HL-60 (cell line): ENCODE measurements around the gene FLAD1.

Experiments
- DNase-seq, 2 experiments: peaks; one replicate each; pipeline ENCODE4 v3.0.0-alpha.2; 2010 to 2020; ENCODE audit warnings: low read depth in 1 of 2, low spot score in 1 of 2
- H3K27ac ChIP-seq: fragments of 250-450 bp; sonication (Bioruptor Pico); replicated peaks from 2 replicates; pipeline ENCODE4 v1.5.1; 2020; ENCODE audit warnings: mild to moderate bottlenecking, moderate library complexity
- H3K27me3 ChIP-seq: fragments of 250-450 bp; sonication (Bioruptor Pico); 2 replicates; pipeline ENCODE4 v1.5.1; 2021; ENCODE audit warnings: mild to moderate bottlenecking, moderate library complexity; ENCODE audit not compliant: insufficient read depth, poor library complexity, severe bottlenecking
- H3K4me3 ChIP-seq: replicated peaks from 2 replicates; pipeline ENCODE4 v1.5.1; 2011; ENCODE audit warnings: mild to moderate bottlenecking, control low read depth, low read length; ENCODE audit not compliant: insufficient read depth
- GABPA ChIP-seq: IDR thresholded peaks from 2 replicates; pipeline ENCODE4 v1.6.1; 2012; ENCODE audit warnings: low read depth
- POLR2AphosphoS5 ChIP-seq: IDR thresholded peaks from 2 replicates; pipeline ENCODE4 v1.6.1; 2012; ENCODE audit warnings: low read depth
- SPI1 ChIP-seq: IDR thresholded peaks from 2 replicates; pipeline ENCODE4 v1.6.1; 2012; ENCODE audit warnings: low read depth, mild to moderate bottlenecking, borderline replicate concordance
- TF ChIP-seq, protein P1 (sequence below): IDR thresholded peaks from 2 replicates; pipeline ENCODE4 v1.6.1; 2012; ENCODE audit warnings: low read depth; ENCODE audit not compliant: insufficient replicate concordance
- TF ChIP-seq, protein P2 (sequence below): IDR thresholded peaks from one replicate; pipeline ENCODE4 v1.5.1; 2011; ENCODE audit warnings: low read length, control low read depth, inconsistent platforms; ENCODE audit not compliant: insufficient read depth

FLAD1 gene

DNA sequence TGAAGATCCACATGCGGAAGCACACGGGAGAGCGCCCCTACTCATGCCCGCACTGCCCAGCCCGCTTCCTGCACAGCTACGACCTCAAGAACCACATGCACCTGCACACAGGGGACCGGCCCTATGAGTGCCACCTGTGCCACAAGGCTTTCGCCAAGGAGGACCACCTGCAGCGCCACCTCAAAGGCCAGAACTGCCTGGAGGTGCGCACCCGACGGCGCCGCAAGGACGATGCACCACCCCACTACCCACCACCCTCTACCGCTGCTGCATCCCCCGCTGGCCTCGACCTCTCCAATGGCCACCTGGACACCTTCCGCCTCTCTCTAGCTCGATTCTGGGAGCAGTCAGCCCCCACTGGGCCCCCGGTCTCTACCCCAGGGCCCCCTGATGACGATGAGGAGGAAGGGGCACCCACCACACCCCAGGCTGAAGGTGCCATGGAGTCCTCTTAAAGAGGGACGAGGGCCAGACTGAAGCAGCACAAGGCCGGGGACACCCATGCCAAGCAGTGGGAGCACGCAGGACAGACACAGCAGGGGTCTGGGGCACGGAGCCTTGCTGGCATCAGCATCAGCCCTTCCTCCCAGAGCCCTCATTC is 33.2 kb downstream of the FLAD1 start:
- H3K27ac ChIP-seq: no peak overlapping the region; the same call in 1 of the 2 replicates
- H3K27me3 ChIP-seq: no peaks in the 10 kb centered on the region
- H3K4me3 ChIP-seq: no peak overlapping the region
- DNase-seq: peak in 1 of 2 experiments; percentile 28
- peak; percentile 67 for TF ChIP-seq POLR2AphosphoS5
- TF ChIP-seq, protein P1, sequence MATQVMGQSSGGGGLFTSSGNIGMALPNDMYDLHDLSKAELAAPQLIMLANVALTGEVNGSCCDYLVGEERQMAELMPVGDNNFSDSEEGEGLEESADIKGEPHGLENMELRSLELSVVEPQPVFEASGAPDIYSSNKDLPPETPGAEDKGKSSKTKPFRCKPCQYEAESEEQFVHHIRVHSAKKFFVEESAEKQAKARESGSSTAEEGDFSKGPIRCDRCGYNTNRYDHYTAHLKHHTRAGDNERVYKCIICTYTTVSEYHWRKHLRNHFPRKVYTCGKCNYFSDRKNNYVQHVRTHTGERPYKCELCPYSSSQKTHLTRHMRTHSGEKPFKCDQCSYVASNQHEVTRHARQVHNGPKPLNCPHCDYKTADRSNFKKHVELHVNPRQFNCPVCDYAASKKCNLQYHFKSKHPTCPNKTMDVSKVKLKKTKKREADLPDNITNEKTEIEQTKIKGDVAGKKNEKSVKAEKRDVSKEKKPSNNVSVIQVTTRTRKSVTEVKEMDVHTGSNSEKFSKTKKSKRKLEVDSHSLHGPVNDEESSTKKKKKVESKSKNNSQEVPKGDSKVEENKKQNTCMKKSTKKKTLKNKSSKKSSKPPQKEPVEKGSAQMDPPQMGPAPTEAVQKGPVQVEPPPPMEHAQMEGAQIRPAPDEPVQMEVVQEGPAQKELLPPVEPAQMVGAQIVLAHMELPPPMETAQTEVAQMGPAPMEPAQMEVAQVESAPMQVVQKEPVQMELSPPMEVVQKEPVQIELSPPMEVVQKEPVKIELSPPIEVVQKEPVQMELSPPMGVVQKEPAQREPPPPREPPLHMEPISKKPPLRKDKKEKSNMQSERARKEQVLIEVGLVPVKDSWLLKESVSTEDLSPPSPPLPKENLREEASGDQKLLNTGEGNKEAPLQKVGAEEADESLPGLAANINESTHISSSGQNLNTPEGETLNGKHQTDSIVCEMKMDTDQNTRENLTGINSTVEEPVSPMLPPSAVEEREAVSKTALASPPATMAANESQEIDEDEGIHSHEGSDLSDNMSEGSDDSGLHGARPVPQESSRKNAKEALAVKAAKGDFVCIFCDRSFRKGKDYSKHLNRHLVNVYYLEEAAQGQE: no peak
- TF ChIP-seq GABPA: no peak

DNA sequence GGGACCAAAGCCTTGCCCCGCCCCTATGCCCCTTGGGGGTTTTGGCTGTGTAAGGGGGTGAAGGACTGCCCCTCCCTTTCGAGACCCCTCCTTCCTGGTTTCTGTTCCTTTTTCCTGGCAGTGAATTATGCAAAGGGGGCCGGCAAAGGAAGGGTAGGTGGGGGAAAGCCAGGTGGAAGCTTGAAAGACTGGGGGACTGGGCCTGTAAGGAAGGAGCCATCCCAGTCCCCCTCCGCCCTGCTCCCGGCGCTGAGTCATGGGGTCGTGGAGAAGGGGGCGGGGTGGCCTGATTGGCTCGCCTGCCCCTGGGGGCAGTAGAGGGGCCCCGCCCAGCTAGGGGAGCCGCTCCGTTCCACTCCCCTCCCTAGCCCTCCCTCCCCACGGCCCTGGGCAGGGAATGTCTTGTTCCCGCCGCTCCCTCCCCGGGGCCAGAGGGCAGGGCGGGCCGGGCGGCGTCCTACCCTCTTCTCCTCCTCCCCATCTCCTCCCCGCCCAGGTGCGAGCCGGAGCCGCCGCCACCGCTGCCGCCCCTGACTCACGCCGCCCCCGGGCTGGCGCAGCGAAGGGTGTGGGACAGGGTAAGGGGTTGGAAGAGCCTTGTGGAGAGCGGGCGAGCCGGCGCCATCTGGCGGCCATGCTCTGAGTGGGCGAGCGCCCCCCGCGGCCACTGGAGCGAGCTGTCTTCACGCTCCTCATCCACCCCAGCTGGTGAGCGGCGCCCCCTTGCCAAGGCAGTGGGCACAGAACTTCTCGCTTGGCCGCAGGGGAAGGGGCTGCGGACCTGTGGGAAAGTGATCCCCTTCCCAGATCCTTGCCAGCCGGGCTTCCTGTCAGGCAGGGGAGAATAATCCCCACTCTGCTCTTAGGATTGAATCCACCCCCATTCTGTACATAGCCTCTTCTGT is 34.1 kb downstream of the FLAD1 start:
- peak; percentile 80 to 86 for DNase-seq
- H3K27me3 ChIP-seq: no peaks in the 10 kb centered on the region
- peak overlapping the region; percentile 47 for H3K27ac ChIP-seq
- TF ChIP-seq GABPA (no peak), SPI1 (no peak), POLR2AphosphoS5 (peak; percentile 95)
- TF ChIP-seq, protein P1: no peak
- TF ChIP-seq, protein P2, sequence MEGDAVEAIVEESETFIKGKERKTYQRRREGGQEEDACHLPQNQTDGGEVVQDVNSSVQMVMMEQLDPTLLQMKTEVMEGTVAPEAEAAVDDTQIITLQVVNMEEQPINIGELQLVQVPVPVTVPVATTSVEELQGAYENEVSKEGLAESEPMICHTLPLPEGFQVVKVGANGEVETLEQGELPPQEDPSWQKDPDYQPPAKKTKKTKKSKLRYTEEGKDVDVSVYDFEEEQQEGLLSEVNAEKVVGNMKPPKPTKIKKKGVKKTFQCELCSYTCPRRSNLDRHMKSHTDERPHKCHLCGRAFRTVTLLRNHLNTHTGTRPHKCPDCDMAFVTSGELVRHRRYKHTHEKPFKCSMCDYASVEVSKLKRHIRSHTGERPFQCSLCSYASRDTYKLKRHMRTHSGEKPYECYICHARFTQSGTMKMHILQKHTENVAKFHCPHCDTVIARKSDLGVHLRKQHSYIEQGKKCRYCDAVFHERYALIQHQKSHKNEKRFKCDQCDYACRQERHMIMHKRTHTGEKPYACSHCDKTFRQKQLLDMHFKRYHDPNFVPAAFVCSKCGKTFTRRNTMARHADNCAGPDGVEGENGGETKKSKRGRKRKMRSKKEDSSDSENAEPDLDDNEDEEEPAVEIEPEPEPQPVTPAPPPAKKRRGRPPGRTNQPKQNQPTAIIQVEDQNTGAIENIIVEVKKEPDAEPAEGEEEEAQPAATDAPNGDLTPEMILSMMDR: peak; percentile 97
- peak overlapping the region; percentile 15 for H3K4me3 ChIP-seq

DNA sequence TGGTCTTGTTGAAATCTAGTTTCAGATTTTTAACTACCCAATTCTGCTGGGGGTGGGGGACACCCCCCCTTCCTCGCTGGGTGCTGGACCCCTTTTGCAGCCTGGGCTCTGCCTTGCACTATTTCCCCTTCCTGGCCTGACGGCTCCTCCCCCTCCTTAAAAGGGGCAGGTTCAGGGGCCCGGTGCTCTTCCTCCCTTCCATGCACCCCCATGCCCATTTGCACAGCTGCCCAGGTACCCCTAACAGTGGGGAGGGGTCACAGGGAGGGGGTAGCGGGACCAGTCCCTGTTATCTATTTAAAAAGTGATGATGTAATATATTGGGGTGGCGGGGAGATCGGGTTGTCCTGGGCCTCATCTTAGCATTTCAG is 34.8 kb downstream of the FLAD1 start:
- Histone ChIP-seq H3K4me3 (no peak overlapping the region), H3K27me3 (no peaks in the 10 kb centered on the region), H3K27ac (peak overlapping the region; percentile 47; the same call in 1 of the 2 replicates)
- DNase-seq: peak in 1 of 2 experiments; percentile 55
- TF ChIP-seq, protein P1: no peak
- TF ChIP-seq, protein P2: no peak
- no peak for TF ChIP-seq GABPA
- no peak for TF ChIP-seq SPI1
